Measurements from ENCODE around the gene DNAJC3. TPM values are rescaled to one million over a fixed set of nuclear protein-coding genes. Genes with fewer than 3 reads are reported as not detected.
A peak's percentile ranks its signal among the peaks of the same experiment; 100 is the strongest.

DNAJC3 gene
- polyA plus RNA-seq, 1 of the 3 experiments (the other 2 are of a cell fraction), result 5.8 TPM

GRCh38 chr13:95636853-95637252, 40.1 kb upstream of the DNAJC3 start:
- Histone ChIP-seq H4K20me1 (ENCODE audit: insufficient read depth) (no peaks in the 10 kb centered on the region), H3F3A (replicated peaks; ENCODE audit: insufficient read depth) (no peaks in the 10 kb centered on the region), H3K9ac (no peak overlapping the region), H3K27ac (ENCODE audit: low read depth in 2 of 2, low read length in 1 of 2) (no peak overlapping the region), H3K79me2 (ENCODE audit: insufficient read depth) (peaks cover 22% of the 10 kb centered on the region; the same call in 1 of the 2 replicates), H3K4me1 (ENCODE audit: control insufficient read depth in 1 of 2, insufficient read depth in 2 of 2, low read depth in 1 of 2, low read length in 1 of 2) (peaks cover 0 to 6% of the 10 kb centered on the region in 2 experiments; a peak in 2 of 4 replicates), H3K27me3 (ENCODE audit: insufficient read depth) (no peaks in the 10 kb centered on the region), H3K9me2 (no peaks in the 10 kb centered on the region), H3K36me3 (replicated peaks in 1 of 2; ENCODE audit: control insufficient read depth in 1 of 2, insufficient read depth in 2 of 2, low read length in 1 of 2) (peaks cover 50 to 67% of the 10 kb centered on the region in 2 experiments), H2AFZ (ENCODE audit: low read depth) (no peak overlapping the region), H3K9me3 (no peaks in the 10 kb centered on the region), H3K4me2 (no peak overlapping the region), H3K4me3 (ENCODE audit: low read depth in 2 of 2, low read length in 1 of 2) (no peak overlapping the region)
- ChIA-PET POLR2A (no interaction called here), CTCF (interaction anchor here (0.7 kb wide), 1 partner anchor 27 kb away, joined by 3 read pairs; no protein-coding TSS in a partner anchor)
- TF ChIP-seq TCF12 (IDR thresholded peaks at IDR 0.05) (0 out of 2 replicates have a peak, but pooled peaks have one; percentile 26), SIN3A (IDR thresholded peaks at IDR 0.05; ENCODE audit: borderline replicate concordance, low read depth, low read length) (no peak)
- no peak for DNase-seq

- no peaks in the 10 kb centered on the region for H3K27me3 ChIP-seq (ENCODE audit: insufficient read depth)
- H3K4me1 ChIP-seq (ENCODE audit: control insufficient read depth in 1 of 2, insufficient read depth in 2 of 2, low read depth in 1 of 2, low read length in 1 of 2), result peaks cover 0 to 21% of the 10 kb centered on the region in 2 experiments; a peak in 2 of 4 replicates
- no peaks in the 10 kb centered on the region for H3K9me3 ChIP-seq
- DNase-seq, result no peak
- H4K20me1 ChIP-seq (ENCODE audit: insufficient read depth), result no peaks in the 10 kb centered on the region; the same call in 1 of the 2 replicates
- H3K4me3 ChIP-seq (ENCODE audit: low read depth in 2 of 2, low read length in 1 of 2), result peak overlapping the region; percentile 79 to 85
- peaks cover 41% of the 10 kb centered on the region for H3K79me2 ChIP-seq (ENCODE audit: insufficient read depth)
- ChIA-PET POLR2A (no interaction called here), CTCF (interaction anchor here (1.0 to 1.4 kb wide), 3 partner anchors 19 to 194 kb away, joined by 3 to 4 read pairs (median 3); no protein-coding TSS in a partner anchor)
- no peaks in the 10 kb centered on the region for H3K9me2 ChIP-seq
- H3K4me2 ChIP-seq, result peak overlapping the region; percentile 99
- H3K36me3 ChIP-seq (replicated peaks in 1 of 2; ENCODE audit: control insufficient read depth in 1 of 2, insufficient read depth in 2 of 2, low read length in 1 of 2), result peaks cover 25 to 44% of the 10 kb centered on the region in 2 experiments
- H2AFZ ChIP-seq (ENCODE audit: low read depth), result peak overlapping the region; percentile 51; the same call in 1 of the 2 replicates
- H3K27ac ChIP-seq (ENCODE audit: low read depth in 2 of 2, low read length in 1 of 2), result no peak overlapping the region
- 89% methylated on average over 26 of the region's 58 CpGs for WGBS (ENCODE audit: low lambda C conversion rate)
- TF ChIP-seq EZH2phosphoT487 (IDR thresholded peaks at IDR 0.05; ENCODE audit: borderline replicate concordance, low read depth), result no peak
- TF ChIP-seq FOXM1 (IDR thresholded peaks at IDR 0.05; ENCODE audit: low read depth), result no peak
- no peak for TF ChIP-seq FOXJ3 (CRISPR knock-in tag; IDR thresholded peaks at IDR 0.05)
- TF ChIP-seq GABPA (IDR thresholded peaks at IDR 0.05; ENCODE audit: low read depth), result no peak
- no peak for TF ChIP-seq NRF1 (IDR thresholded peaks at IDR 0.05; ENCODE audit: low read depth, low read length)
- no peak for TF ChIP-seq TCF12 (IDR thresholded peaks at IDR 0.05)
- no peak for TF ChIP-seq TAF1 (IDR thresholded peaks at IDR 0.05; ENCODE audit: borderline replicate concordance, low read depth, low read length)
- no peak for TF ChIP-seq RAD21 (IDR thresholded peaks at IDR 0.05; ENCODE audit: low read length)
- no peak for TF ChIP-seq TEAD4 (IDR thresholded peaks at IDR 0.05; ENCODE audit: borderline replicate concordance, insufficient read depth)
- no peak for TF ChIP-seq PBX3 (IDR thresholded peaks at IDR 0.05)
- TF ChIP-seq GATA2 (CRISPR knock-in tag; IDR thresholded peaks at IDR 0.05), result no peak
- TF ChIP-seq POLR2AphosphoS5 (IDR thresholded peaks at IDR 0.05; ENCODE audit: low read depth, low read length), result no peak
- no peak for TF ChIP-seq YY1 (IDR thresholded peaks at IDR 0.05; ENCODE audit: low read depth)
- TF ChIP-seq SMC3 (IDR thresholded peaks at IDR 0.05; ENCODE audit: low read depth, low read length), result no peak
- TF ChIP-seq SIN3A (IDR thresholded peaks at IDR 0.05; ENCODE audit: borderline replicate concordance, low read depth, low read length), result no peak
- peaks cover 8% of the 10 kb centered on the region for H3F3A ChIP-seq (replicated peaks; ENCODE audit: insufficient read depth)
- no peak overlapping the region; the same call in 1 of the 2 replicates for H3K9ac ChIP-seq
Measured at GRCh38 chr13:95641291-95642027, 35.5 kb upstream of the DNAJC3 start.
